Adrenal gland (tissue), 12 donors: ENCODE results near the gene RABGAP1. TPM values are rescaled to one million over a fixed set of nuclear protein-coding genes. Genes with fewer than 3 reads are reported as not detected.

Experiments used
- DNase-seq, 7 donors: peaks; one replicate each; pipeline ENCODE4 v3.0.0-alpha.2; 2019 to 2020
- H3K27ac ChIP-seq, 5 donors: fragments of 200-600 bp; sonication (generic) in 4 of 5; 1 replicate in 3 of 5; 2 replicates in 2 of 5; pipeline versions ENCODE4 v1.5.1 to v1.8.0; 2016 to 2020; ENCODE audit warnings: mild to moderate bottlenecking in 1 of 5
- H3K27me3 ChIP-seq: fragments of 200-600 bp; 2 replicates; pipeline ENCODE4 v1.8.0; 2021
- H3K36me3 ChIP-seq, 2 donors: fragments of 200-600 bp; replicated peaks in 1 of 2; 1 replicate in 1 of 2; 2 replicates in 1 of 2; pipeline versions ENCODE4 v1.5.1 to v1.8.0; 2018 to 2022
- H3K4me1 ChIP-seq, 2 donors: fragments of 200-600 bp; replicated peaks in 1 of 2; 1 replicate in 1 of 2; 2 replicates in 1 of 2; pipeline versions ENCODE4 v1.5.1 to v1.8.0; 2018 to 2021
- H3K4me3 ChIP-seq, 4 donors: fragments of 200-600 bp; sonication (generic) in 3 of 4; one replicate each; pipeline ENCODE4 v1.5.1; 2016 to 2018
- H3K9me3 ChIP-seq, 3 donors: fragments of 200-600 bp; sonication (generic) in 1 of 3; replicated peaks in 1 of 3; 1 replicate in 2 of 3; 2 replicates in 1 of 3; pipeline versions ENCODE4 v1.5.1 to v1.8.0; 2016 to 2021
- CTCF ChIP-seq, 6 experiments: fragments of 450-650 bp in 4 of 6; fragments of 200-600 bp in 2 of 6; sonication (generic) in 1 of 6; IDR thresholded peaks; 1 replicate in 5 of 6; 2 replicates in 1 of 6; pipeline versions ENCODE4 v1.5.1 to v1.8.0; 2016 to 2021; ENCODE audit warnings: antibody characterized with exemption in 6 of 6, mild to moderate bottlenecking in 2 of 6, moderate library complexity in 1 of 6
- POLR2A ChIP-seq, 2 donors: fragments of 450-650 bp; IDR thresholded peaks; one replicate each; pipeline ENCODE4 v1.6.1; 2017; ENCODE audit warnings: antibody characterized with exemption in 2 of 2, mild to moderate bottlenecking in 2 of 2, moderate library complexity in 1 of 2
- WGBS, 4 donors: extraction: QIAGEN DNeasy Blood & Tissue Kit in 2 of 4; methylation state at CpG; one replicate each; pipeline versions ENCODE4 v1.1.5 to v1.1.7; 2013 to 2017; 5-methylcytosine and 5-hydroxymethylcytosine counted together
- intact Hi-C, 2 donors: fragments of 100-400 bp; cut with DNase I; formaldehyde crosslinking; loops; one replicate each; pipeline versions ENCODE4 v1.14.1 to v1.15.0; 2022 to 2023
- polyA plus RNA-seq, 3 donors: library from polyadenylated mRNA; stranded (reverse); fragments of 200-250 nt in 2 of 3; fragments of 350-450 nt in 1 of 3; fragmentation: Illumina TruSeq in 1 of 3; extraction: RNeasy Lipid Tissue Mini Kit (QIAGEN cat#74804) in 1 of 3; gene quantifications; one replicate each; pipeline ENCODE4 v1.2.3, GENCODE V29; 2013 to 2014
- total RNA-seq, 9 donors: library from RNA; depleted of rRNA in 4 of 9; stranded (reverse); fragments of >200 nt in 4 of 9; fragments of 120-200 nt in 1 of 9; fragmentation: NEBNext Ultra II Directional in 1 of 9; extraction: Animal tissue kit (Norgen Biotek cat#: 25700) in 1 of 9; gene quantifications; one replicate each; pipeline versions ENCODE4 v1.1.0 to v1.2.4, GENCODE V29; 2013 to 2023
- donor health status: healthy with polysubstance abuse.
- donor health status: Bipolar disorder and iron deficiency.
- donor health status: DM: yes; HTN: yes; CAD: no.
- donor health status: DM: no; HTN: no; CAD: no.
- donor health status: DM: no; HTN: no; CAD: no.
- donor health status: DM: yes; HTN: yes; CAD: no.

The RABGAP1 gene
- total and polyA plus RNA-seq, 12 donors = 8.5 to 62.3 (median 34.3) TPM

GRCh38 chr9:122950263-122950662 is 9.4 kb downstream of the RABGAP1 start:
- H3K36me3 ChIP-seq = no peaks in the 10 kb centered on the region
- no peaks in the 10 kb centered on the region for H3K9me3 ChIP-seq
- no peak overlapping the region for H3K27ac ChIP-seq
- H3K27me3 ChIP-seq = no peaks in the 10 kb centered on the region
- no peak for DNase-seq
- no peak for TF ChIP-seq CTCF (IDR thresholded peaks at IDR 0.05)
- TF ChIP-seq POLR2A (IDR thresholded peaks at IDR 0.05) = no peak
- 89 to 94% (median 91%) methylated on average over 3 of the region's 3 CpGs for WGBS, 4 donors
- intact Hi-C loops = no loop called here
- no peak overlapping the region for H3K4me3 ChIP-seq
- H3K4me1 ChIP-seq = peaks cover 20 to 22% of the 10 kb centered on the region in 2 donors

GRCh38 chr9:122951056-122951455 is 10.2 kb downstream of the RABGAP1 start:
- no peak for DNase-seq
- 87 to 100% (median 94%) methylated on average over 1 of the region's 1 CpG for WGBS, 4 donors
- Histone ChIP-seq H3K27me3 (no peaks in the 10 kb centered on the region), H3K36me3 (no peaks in the 10 kb centered on the region), H3K4me1 (peaks cover 21 to 22% of the 10 kb centered on the region in 2 donors), H3K9me3 (no peaks in the 10 kb centered on the region), H3K27ac (no peak overlapping the region), H3K4me3 (no peak overlapping the region)
- no peak for TF ChIP-seq CTCF (IDR thresholded peaks at IDR 0.05)
- no peak for TF ChIP-seq POLR2A (IDR thresholded peaks at IDR 0.05)
- intact Hi-C loops = no loop called here

DNA sequence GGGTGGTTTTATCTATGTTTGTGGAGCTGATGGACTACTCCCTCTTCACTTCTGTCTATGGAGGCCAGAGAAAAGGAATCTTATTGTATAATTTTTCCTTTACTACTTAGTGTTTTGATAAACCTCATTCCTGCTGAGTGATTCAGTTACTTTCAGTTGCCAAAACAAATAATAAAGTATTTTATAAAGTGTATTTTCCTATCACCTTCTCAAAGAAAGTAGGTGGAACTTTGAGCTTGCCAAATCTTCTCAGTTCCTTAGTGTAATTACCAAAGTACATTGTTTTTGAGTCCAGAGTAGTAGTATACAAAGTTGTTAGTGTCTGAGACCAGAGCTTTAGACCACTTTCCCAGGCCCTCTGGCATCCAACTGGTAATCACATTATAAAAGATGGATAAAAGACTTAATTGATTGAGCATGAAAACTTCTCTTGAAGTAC is 13.5 kb downstream of the RABGAP1 start:
- intact Hi-C loops = no loop called here
- Histone ChIP-seq H3K4me1 (peaks cover 21 to 22% of the 10 kb centered on the region in 2 donors), H3K9me3 (no peaks in the 10 kb centered on the region), H3K4me3 (no peak overlapping the region), H3K27me3 (no peaks in the 10 kb centered on the region), H3K36me3 (no peaks in the 10 kb centered on the region), H3K27ac (no peak overlapping the region)
- TF ChIP-seq POLR2A (IDR thresholded peaks at IDR 0.05) (no peak), CTCF (IDR thresholded peaks at IDR 0.05) (no peak)
- no peak for DNase-seq

- Histone ChIP-seq H3K27me3 (no peaks in the 10 kb centered on the region), H3K36me3 (peaks cover 0 to 5% of the 10 kb centered on the region in 2 donors), H3K27ac (no peak overlapping the region), H3K4me1 (peaks cover 10 to 15% of the 10 kb centered on the region in 2 donors), H3K9me3 (peaks cover 0 to 3% (median 0%) of the 10 kb centered on the region in 3 donors), H3K4me3 (no peak overlapping the region)
- TF ChIP-seq POLR2A (IDR thresholded peaks at IDR 0.05) (no peak), CTCF (IDR thresholded peaks at IDR 0.05) (no peak)
- intact Hi-C loops = no loop called here
- no peak for DNase-seq
Measured at GRCh38 chr9:122955961-122956360, 15.1 kb downstream of the RABGAP1 start.
